HL-60 (cell line): Measurements from ENCODE around the gene ZNF358.

Source experiments
- GABPA ChIP-seq: IDR thresholded peaks from 2 replicates; pipeline ENCODE4 v1.6.1; 2012; ENCODE audit warnings: low read depth
- POLR2AphosphoS5 ChIP-seq: IDR thresholded peaks from 2 replicates; pipeline ENCODE4 v1.6.1; 2012; ENCODE audit warnings: low read depth
- SPI1 ChIP-seq: IDR thresholded peaks from 2 replicates; pipeline ENCODE4 v1.6.1; 2012; ENCODE audit warnings: low read depth, mild to moderate bottlenecking, borderline replicate concordance
- TF ChIP-seq, protein P1 (sequence below): IDR thresholded peaks from one replicate; pipeline ENCODE4 v1.5.1; 2011; ENCODE audit warnings: low read length, control low read depth, inconsistent platforms; ENCODE audit not compliant: insufficient read depth
- TF ChIP-seq, protein P2 (sequence below): IDR thresholded peaks from 2 replicates; pipeline ENCODE4 v1.6.1; 2012; ENCODE audit warnings: low read depth; ENCODE audit not compliant: insufficient replicate concordance

DNA sequence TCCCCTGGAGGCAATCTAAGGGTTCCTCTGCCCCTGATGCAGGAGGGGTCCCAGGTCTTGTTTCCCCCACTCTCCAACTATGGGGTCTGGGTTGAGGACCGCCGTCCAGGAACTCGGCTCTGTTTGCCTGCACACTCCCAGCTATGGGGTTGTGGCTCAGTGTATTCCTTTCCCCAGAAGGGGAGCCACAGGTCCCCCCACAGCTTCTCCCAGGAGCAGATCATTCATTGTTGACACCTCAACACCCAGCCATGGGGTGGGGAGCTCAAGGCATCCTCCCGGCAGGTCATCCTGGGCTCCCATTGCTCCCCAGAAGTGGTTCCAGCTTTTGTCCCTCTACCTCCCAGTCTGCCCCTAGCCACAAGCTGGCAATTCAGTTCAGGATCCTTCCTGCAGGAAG, 975 bp downstream of the ZNF358 start:
- TF ChIP-seq, protein P1, sequence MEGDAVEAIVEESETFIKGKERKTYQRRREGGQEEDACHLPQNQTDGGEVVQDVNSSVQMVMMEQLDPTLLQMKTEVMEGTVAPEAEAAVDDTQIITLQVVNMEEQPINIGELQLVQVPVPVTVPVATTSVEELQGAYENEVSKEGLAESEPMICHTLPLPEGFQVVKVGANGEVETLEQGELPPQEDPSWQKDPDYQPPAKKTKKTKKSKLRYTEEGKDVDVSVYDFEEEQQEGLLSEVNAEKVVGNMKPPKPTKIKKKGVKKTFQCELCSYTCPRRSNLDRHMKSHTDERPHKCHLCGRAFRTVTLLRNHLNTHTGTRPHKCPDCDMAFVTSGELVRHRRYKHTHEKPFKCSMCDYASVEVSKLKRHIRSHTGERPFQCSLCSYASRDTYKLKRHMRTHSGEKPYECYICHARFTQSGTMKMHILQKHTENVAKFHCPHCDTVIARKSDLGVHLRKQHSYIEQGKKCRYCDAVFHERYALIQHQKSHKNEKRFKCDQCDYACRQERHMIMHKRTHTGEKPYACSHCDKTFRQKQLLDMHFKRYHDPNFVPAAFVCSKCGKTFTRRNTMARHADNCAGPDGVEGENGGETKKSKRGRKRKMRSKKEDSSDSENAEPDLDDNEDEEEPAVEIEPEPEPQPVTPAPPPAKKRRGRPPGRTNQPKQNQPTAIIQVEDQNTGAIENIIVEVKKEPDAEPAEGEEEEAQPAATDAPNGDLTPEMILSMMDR = no peak
- TF ChIP-seq POLR2AphosphoS5 (no peak), GABPA (no peak), SPI1 (no peak)
- TF ChIP-seq, protein P2, sequence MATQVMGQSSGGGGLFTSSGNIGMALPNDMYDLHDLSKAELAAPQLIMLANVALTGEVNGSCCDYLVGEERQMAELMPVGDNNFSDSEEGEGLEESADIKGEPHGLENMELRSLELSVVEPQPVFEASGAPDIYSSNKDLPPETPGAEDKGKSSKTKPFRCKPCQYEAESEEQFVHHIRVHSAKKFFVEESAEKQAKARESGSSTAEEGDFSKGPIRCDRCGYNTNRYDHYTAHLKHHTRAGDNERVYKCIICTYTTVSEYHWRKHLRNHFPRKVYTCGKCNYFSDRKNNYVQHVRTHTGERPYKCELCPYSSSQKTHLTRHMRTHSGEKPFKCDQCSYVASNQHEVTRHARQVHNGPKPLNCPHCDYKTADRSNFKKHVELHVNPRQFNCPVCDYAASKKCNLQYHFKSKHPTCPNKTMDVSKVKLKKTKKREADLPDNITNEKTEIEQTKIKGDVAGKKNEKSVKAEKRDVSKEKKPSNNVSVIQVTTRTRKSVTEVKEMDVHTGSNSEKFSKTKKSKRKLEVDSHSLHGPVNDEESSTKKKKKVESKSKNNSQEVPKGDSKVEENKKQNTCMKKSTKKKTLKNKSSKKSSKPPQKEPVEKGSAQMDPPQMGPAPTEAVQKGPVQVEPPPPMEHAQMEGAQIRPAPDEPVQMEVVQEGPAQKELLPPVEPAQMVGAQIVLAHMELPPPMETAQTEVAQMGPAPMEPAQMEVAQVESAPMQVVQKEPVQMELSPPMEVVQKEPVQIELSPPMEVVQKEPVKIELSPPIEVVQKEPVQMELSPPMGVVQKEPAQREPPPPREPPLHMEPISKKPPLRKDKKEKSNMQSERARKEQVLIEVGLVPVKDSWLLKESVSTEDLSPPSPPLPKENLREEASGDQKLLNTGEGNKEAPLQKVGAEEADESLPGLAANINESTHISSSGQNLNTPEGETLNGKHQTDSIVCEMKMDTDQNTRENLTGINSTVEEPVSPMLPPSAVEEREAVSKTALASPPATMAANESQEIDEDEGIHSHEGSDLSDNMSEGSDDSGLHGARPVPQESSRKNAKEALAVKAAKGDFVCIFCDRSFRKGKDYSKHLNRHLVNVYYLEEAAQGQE = no peak
